ENCODE measurements around the gene DOCK6. TPM values are rescaled to one million over a fixed set of nuclear protein-coding genes. Genes with fewer than 3 reads are reported as not detected.
A peak's percentile ranks its signal among the peaks of the same experiment; 100 is the strongest.

DOCK6 gene
- total RNA-seq, 1 experiment from 2014 or later = 3.2 TPM

GRCh38 chr19:11279505-11280236 is 17.3 kb upstream of the DOCK6 start:
- DNase-seq (ENCODE audit: low read depth) = peak; percentile 59

GRCh38 chr19:11278670-11279069 is 16.3 kb upstream of the DOCK6 start:
- DNase-seq (ENCODE audit: low read depth) = no peak

GRCh38 chr19:11274533-11275086 is 12.3 kb upstream of the DOCK6 start:
- DNase-seq (ENCODE audit: low read depth) = no peak

- no peak for DNase-seq (ENCODE audit: low read depth)
Measured at GRCh38 chr19:11273989-11274388, 11.7 kb upstream of the DOCK6 start.

GRCh38 chr19:11273296-11273695 is 11.0 kb upstream of the DOCK6 start:
- no peak for DNase-seq (ENCODE audit: low read depth)

- DNase-seq (ENCODE audit: low read depth) = no peak
Measured at GRCh38 chr19:11269408-11269807, 7.1 kb upstream of the DOCK6 start.

GRCh38 chr19:11268783-11269267 is 6.5 kb upstream of the DOCK6 start:
- DNase-seq (ENCODE audit: low read depth) = peak; percentile 81

GRCh38 chr19:11267316-11268085 is 5.2 kb upstream of the DOCK6 start:
- no peak for DNase-seq (ENCODE audit: low read depth)

GRCh38 chr19:11265785-11266236 is 3.5 kb upstream of the DOCK6 start:
- peak; percentile 47 for DNase-seq (ENCODE audit: low read depth)

GRCh38 chr19:11265177-11265784 is 3.0 kb upstream of the DOCK6 start:
- DNase-seq (ENCODE audit: low read depth) = no peak

GRCh38 chr19:11264452-11265176 is 2.3 kb upstream of the DOCK6 start:
- DNase-seq (ENCODE audit: low read depth) = no peak

- no peak for DNase-seq (ENCODE audit: low read depth)
Measured at GRCh38 chr19:11263726-11264125, 1.4 kb upstream of the DOCK6 start.

- no peak for DNase-seq (ENCODE audit: low read depth)
Measured at GRCh38 chr19:11261431-11261970, 823 bp downstream of the DOCK6 start.

- DNase-seq (ENCODE audit: low read depth) = no peak
Measured at GRCh38 chr19:11260996-11261395, 1.3 kb downstream of the DOCK6 start.

- no peak for DNase-seq (ENCODE audit: low read depth)
Measured at GRCh38 chr19:11257846-11258380, 4.4 kb downstream of the DOCK6 start.

GRCh38 chr19:11256189-11256588 is 6.1 kb downstream of the DOCK6 start:
- DNase-seq (ENCODE audit: low read depth) = peak; percentile 50

GRCh38 chr19:11254666-11255065 is 7.7 kb downstream of the DOCK6 start:
- DNase-seq (ENCODE audit: low read depth) = no peak

- DNase-seq (ENCODE audit: low read depth) = no peak
Measured at GRCh38 chr19:11252665-11253355, 9.5 kb downstream of the DOCK6 start.

- no peak for DNase-seq (ENCODE audit: low read depth)
Measured at GRCh38 chr19:11251650-11252314, 10.5 kb downstream of the DOCK6 start.

- DNase-seq (ENCODE audit: low read depth) = no peak
Measured at GRCh38 chr19:11251217-11251616, 11.1 kb downstream of the DOCK6 start.

All from RPMI7951 (cell line).